Lower lobe of right lung (tissue), 2 donors: ENCODE measurements around the gene GLCCI1. TPM values are rescaled to one million over a fixed set of nuclear protein-coding genes. Genes with fewer than 3 reads are reported as not detected.
"Not testable (repeated sequence)": the region's sequence is repeated elsewhere in the genome, so short reads cannot be mapped to it uniquely, and the experiment has no call there.

ENCODE experiments used
- ATAC-seq, 2 donors: fragments of 200-7000 bp; cut with Tn5 transposase; one replicate each; pipeline ENCODE4 v1.9.1; 2020 to 2022; ENCODE audit warnings: mild to moderate bottlenecking in 2 of 2, moderate library complexity in 2 of 2
- DNase-seq: peaks from one replicate; pipeline ENCODE4 v3.0.0-alpha.2; 2020
- H3K27ac ChIP-seq: fragments of 200-600 bp; one replicate; pipeline ENCODE4 v1.8.0; 2022
- H3K27me3 ChIP-seq: fragments of 200-600 bp; one replicate; pipeline ENCODE4 v1.8.0; 2022; ENCODE audit warnings: low read depth
- H3K36me3 ChIP-seq: fragments of 200-600 bp; one replicate; pipeline ENCODE4 v1.8.0; 2022; ENCODE audit warnings: mild to moderate bottlenecking
- H3K4me1 ChIP-seq: fragments of 200-600 bp; one replicate; pipeline ENCODE4 v1.8.0; 2022
- H3K4me3 ChIP-seq: fragments of 200-600 bp; one replicate; pipeline ENCODE4 v1.8.0; 2022; ENCODE audit warnings: mild to moderate bottlenecking
- H3K9me3 ChIP-seq: fragments of 200-600 bp; one replicate; pipeline ENCODE4 v1.8.0; 2022
- CTCF ChIP-seq: fragments of 200-600 bp; IDR thresholded peaks from one replicate; pipeline ENCODE4 v1.8.0; 2022; ENCODE audit warnings: antibody characterized with exemption, mild to moderate bottlenecking
- intact Hi-C: fragments of 100-400 bp; cut with DNase I; formaldehyde crosslinking; loops from one replicate; pipeline ENCODE4 v1.11.0; 2022
- total RNA-seq: library from RNA; stranded (reverse); fragmentation: NEBNext Ultra II Directional; extraction: Animal tissue kit (Norgen Biotek cat#: 25700); gene quantifications from one replicate; pipeline ENCODE4 v1.2.1, GENCODE V29; 2021
- donor health status: DM: no; HTN: yes; CAD: no; lungs with severe emphysema.

Gene GLCCI1
- total RNA-seq, 1 donor from 2014 or later: 63.9 TPM

- no peaks in the 10 kb centered on the region for H3K9me3 ChIP-seq
- H3K4me1 ChIP-seq: no peaks in the 10 kb centered on the region
- ATAC-seq: no peak
- no peaks in the 10 kb centered on the region for H3K27me3 ChIP-seq
- H3K4me3 ChIP-seq: no peak overlapping the region
- H3K36me3 ChIP-seq: peaks cover 20% of the 10 kb centered on the region
- TF ChIP-seq CTCF: no peak
- DNase-seq: no peak
- no peak overlapping the region for H3K27ac ChIP-seq
- intact Hi-C loops: no loop called here
These were observed 90.3 kb downstream of the GLCCI1 start for GRCh38 chr7:8058852-8059251.

GRCh38 chr7:8060241-8060640 lies 91.6 kb downstream of the GLCCI1 start:
- H3K4me1 ChIP-seq: no peaks in the 10 kb centered on the region
- no peaks in the 10 kb centered on the region for H3K27me3 ChIP-seq
- no peaks in the 10 kb centered on the region for H3K9me3 ChIP-seq
- H3K4me3 ChIP-seq: no peak overlapping the region
- DNase-seq (no peak), ATAC-seq (no peak)
- no peak for TF ChIP-seq CTCF
- intact Hi-C loops: no loop called here
- H3K27ac ChIP-seq: no peak overlapping the region
- peaks cover 18% of the 10 kb centered on the region for H3K36me3 ChIP-seq

GRCh38 chr7:8063300-8063699 lies 94.7 kb downstream of the GLCCI1 start:
- H3K4me1 ChIP-seq, H3K4me3 ChIP-seq, intact Hi-C loops, ATAC-seq, H3K27ac ChIP-seq, H3K27me3 ChIP-seq, H3K36me3 ChIP-seq, H3K9me3 ChIP-seq, DNase-seq: not testable (repeated sequence)

- intact Hi-C loops: no loop called here
These were observed 95.2 kb downstream of the GLCCI1 start for GRCh38 chr7:8063706-8064297.

GRCh38 chr7:8064828-8065227 lies 96.2 kb downstream of the GLCCI1 start:
- H3K27ac ChIP-seq: no peak overlapping the region
- no peaks in the 10 kb centered on the region for H3K36me3 ChIP-seq
- no peaks in the 10 kb centered on the region for H3K9me3 ChIP-seq
- intact Hi-C loops: no loop called here
- no peak for TF ChIP-seq CTCF
- no peak overlapping the region for H3K4me3 ChIP-seq
- no peaks in the 10 kb centered on the region for H3K27me3 ChIP-seq
- no peaks in the 10 kb centered on the region for H3K4me1 ChIP-seq
- DNase-seq (no peak), ATAC-seq (no peak)

More at GRCh38 chr7:8063706-8064297, 95.2 kb downstream of the GLCCI1 start:
- no peak overlapping the region for H3K4me3 ChIP-seq
- TF ChIP-seq CTCF: no peak
- no peaks in the 10 kb centered on the region for H3K27me3 ChIP-seq
- no peak overlapping the region for H3K27ac ChIP-seq
- H3K9me3 ChIP-seq: no peaks in the 10 kb centered on the region
- no peak for ATAC-seq
- no peaks in the 10 kb centered on the region for H3K36me3 ChIP-seq
- no peaks in the 10 kb centered on the region for H3K4me1 ChIP-seq
- DNase-seq: no peak

GRCh38 chr7:8065356-8065813 lies 96.8 kb downstream of the GLCCI1 start:
- no peaks in the 10 kb centered on the region for H3K4me1 ChIP-seq
- no peak for TF ChIP-seq CTCF
- H3K9me3 ChIP-seq: no peaks in the 10 kb centered on the region
- no peaks in the 10 kb centered on the region for H3K36me3 ChIP-seq
- H3K27ac ChIP-seq: no peak overlapping the region
- intact Hi-C loops: no loop called here
- H3K27me3 ChIP-seq: no peaks in the 10 kb centered on the region
- no peak overlapping the region for H3K4me3 ChIP-seq
- ATAC-seq (peak in 1 of 2 donors; percentile 69), DNase-seq (no peak)
